ENCODE data around the gene HOXA11. TPM values are rescaled to one million over a fixed set of nuclear protein-coding genes. Genes with fewer than 3 reads are reported as not detected.

Gene HOXA11
- polyA plus RNA-seq, 1 of the 3 experiments (the other 2 are of a cell fraction) = not detected

- no peak for TF ChIP-seq ELF1 (IDR thresholded peaks at IDR 0.05)
- H4K20me1 ChIP-seq (ENCODE audit: insufficient read depth) = peaks cover 24% of the 10 kb centered on the region
- H3K27me3 ChIP-seq (ENCODE audit: insufficient read depth) = peaks cover 88% of the 10 kb centered on the region
- no peak overlapping the region for H3K27ac ChIP-seq (ENCODE audit: low read depth in 2 of 2, low read length in 1 of 2)
- H3K9ac ChIP-seq = no peak overlapping the region
- peaks cover 10% of the 10 kb centered on the region for H3F3A ChIP-seq (replicated peaks; ENCODE audit: insufficient read depth)
- no peaks in the 10 kb centered on the region for H3K79me2 ChIP-seq (ENCODE audit: insufficient read depth)
- no peaks in the 10 kb centered on the region for H3K9me2 ChIP-seq
- ChIA-PET CTCF (interaction anchor here (1.1 to 10.7 kb wide), 12 partner anchors 14 to 1340 kb away, joined by 3 to 84 read pairs (median 4); partner anchors contain the start of gene HOXA5), POLR2A (interaction anchor here (0.5 kb wide), 1 partner anchor 813 kb away, joined by 3 read pairs; no protein-coding TSS in a partner anchor)
- no peak for DNase-seq
- no peak overlapping the region; a peak in 1 of 4 replicates for H3K4me3 ChIP-seq (ENCODE audit: low read depth in 2 of 2, low read length in 1 of 2)
- H3K9me3 ChIP-seq = no peaks in the 10 kb centered on the region
- H3K4me1 ChIP-seq (ENCODE audit: control insufficient read depth in 1 of 2, insufficient read depth in 2 of 2, low read depth in 1 of 2, low read length in 1 of 2) = peaks cover 0 to 4% of the 10 kb centered on the region in 2 experiments; a peak in 1 of 4 replicates
- peak overlapping the region; percentile 30; the same call in 1 of the 2 replicates for H3K4me2 ChIP-seq
- no peak overlapping the region for H2AFZ ChIP-seq (ENCODE audit: low read depth)
- WGBS (ENCODE audit: low lambda C conversion rate) = 25% methylated on average over 32 of the region's 42 CpGs
- H3K36me3 ChIP-seq (replicated peaks in 1 of 2; ENCODE audit: control insufficient read depth in 1 of 2, insufficient read depth in 2 of 2, low read length in 1 of 2) = no peaks in the 10 kb centered on the region
These were observed 7.0 kb upstream of the HOXA11 start for GRCh38 chr7:27191833-27192545.

DNA sequence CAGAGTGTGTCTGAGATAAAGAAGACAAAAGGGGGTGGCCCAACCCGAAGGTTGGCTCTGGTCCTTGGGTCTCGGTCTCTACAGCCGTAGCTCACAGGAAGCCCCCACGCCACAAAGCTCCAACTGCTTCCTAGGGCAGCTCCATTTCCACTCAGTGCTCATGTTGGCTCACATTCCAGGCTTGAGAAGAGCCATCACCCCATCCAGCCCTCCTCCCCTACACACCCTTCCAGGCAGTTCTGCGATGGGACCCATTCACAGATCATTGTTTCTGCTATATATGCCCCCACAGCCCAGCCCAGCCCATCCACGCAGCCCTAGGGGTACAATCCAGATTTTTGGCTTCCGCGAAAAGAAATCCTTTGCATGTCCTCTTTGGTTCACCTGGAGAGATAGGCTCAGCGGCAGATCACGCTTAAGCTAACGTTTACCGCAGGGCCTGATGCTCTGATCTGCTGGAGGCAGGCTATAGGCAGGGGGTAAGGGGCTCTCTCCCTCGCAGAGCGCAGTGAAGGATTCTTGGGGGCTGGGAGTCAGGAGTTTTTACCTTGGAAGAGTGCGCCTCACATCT, 6.2 kb upstream of the HOXA11 start:
- WGBS (ENCODE audit: low lambda C conversion rate) = 33% methylated on average over 15 of the region's 15 CpGs
- Histone ChIP-seq H3K4me2 (no peak overlapping the region), H3K27ac (ENCODE audit: low read depth in 2 of 2, low read length in 1 of 2) (no peak overlapping the region), H3K4me3 (ENCODE audit: low read depth in 2 of 2, low read length in 1 of 2) (no peak overlapping the region), H4K20me1 (ENCODE audit: insufficient read depth) (peaks cover 30% of the 10 kb centered on the region), H3K79me2 (ENCODE audit: insufficient read depth) (no peaks in the 10 kb centered on the region), H3K9me3 (no peaks in the 10 kb centered on the region), H2AFZ (ENCODE audit: low read depth) (no peak overlapping the region), H3K4me1 (ENCODE audit: control insufficient read depth in 1 of 2, insufficient read depth in 2 of 2, low read depth in 1 of 2, low read length in 1 of 2) (peaks cover 0 to 4% of the 10 kb centered on the region in 2 experiments; a peak in 1 of 4 replicates), H3K9me2 (no peaks in the 10 kb centered on the region), H3K36me3 (replicated peaks in 1 of 2; ENCODE audit: control insufficient read depth in 1 of 2, insufficient read depth in 2 of 2, low read length in 1 of 2) (no peaks in the 10 kb centered on the region), H3K27me3 (ENCODE audit: insufficient read depth) (peaks cover 96% of the 10 kb centered on the region), H3K9ac (no peak overlapping the region), H3F3A (replicated peaks; ENCODE audit: insufficient read depth) (peaks cover 13% of the 10 kb centered on the region)
- DNase-seq = no peak
- ChIA-PET CTCF (interaction anchor here (0.8 to 10.7 kb wide), 16 partner anchors 9 to 1339 kb away, joined by 3 to 84 read pairs (median 9); no protein-coding TSS in a partner anchor), POLR2A (no interaction called here)
- TF ChIP-seq RFX5 (IDR thresholded peaks at IDR 0.05; ENCODE audit: low read length) (no peak), JUND (IDR thresholded peaks at IDR 0.05) (no peak), CHD2 (IDR thresholded peaks at IDR 0.05; ENCODE audit: low read length, partially characterized antibody) (no peak), FOSL2 (IDR thresholded peaks at IDR 0.05; ENCODE audit: borderline replicate concordance, low read depth) (no peak), ELF1 (IDR thresholded peaks at IDR 0.05) (no peak), TEAD4 (IDR thresholded peaks at IDR 0.05; ENCODE audit: borderline replicate concordance, insufficient read depth) (no peak), MEF2A (IDR thresholded peaks at IDR 0.05; ENCODE audit: borderline replicate concordance, low read depth) (no peak), POLR2AphosphoS5 (IDR thresholded peaks at IDR 0.05; ENCODE audit: low read depth, low read length) (no peak), MXI1 (IDR thresholded peaks at IDR 0.05; ENCODE audit: low read depth, low read length) (no peak), RAD21 (IDR thresholded peaks at IDR 0.05; ENCODE audit: low read length) (no peak), TCF12 (IDR thresholded peaks at IDR 0.05) (no peak), SIN3A (IDR thresholded peaks at IDR 0.05; ENCODE audit: borderline replicate concordance, low read depth, low read length) (no peak), YY1 (IDR thresholded peaks at IDR 0.05; ENCODE audit: low read depth) (no peak), EP300 (IDR thresholded peaks at IDR 0.05; ENCODE audit: borderline replicate concordance in 1 of 2, low read depth in 1 of 2, low read length in 1 of 2) (no peak), NFIC (IDR thresholded peaks at IDR 0.05; ENCODE audit: borderline replicate concordance) (no peak), GABPA (IDR thresholded peaks at IDR 0.05; ENCODE audit: low read depth) (no peak), FOXM1 (IDR thresholded peaks at IDR 0.05; ENCODE audit: low read depth) (no peak)
- TF ChIP-seq, protein P1, sequence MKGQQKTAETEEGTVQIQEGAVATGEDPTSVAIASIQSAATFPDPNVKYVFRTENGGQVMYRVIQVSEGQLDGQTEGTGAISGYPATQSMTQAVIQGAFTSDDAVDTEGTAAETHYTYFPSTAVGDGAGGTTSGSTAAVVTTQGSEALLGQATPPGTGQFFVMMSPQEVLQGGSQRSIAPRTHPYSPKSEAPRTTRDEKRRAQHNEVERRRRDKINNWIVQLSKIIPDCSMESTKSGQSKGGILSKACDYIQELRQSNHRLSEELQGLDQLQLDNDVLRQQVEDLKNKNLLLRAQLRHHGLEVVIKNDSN (IDR thresholded peaks at IDR 0.05; ENCODE audit: borderline replicate concordance, low read depth) = no peak
- TF ChIP-seq, protein P2, sequence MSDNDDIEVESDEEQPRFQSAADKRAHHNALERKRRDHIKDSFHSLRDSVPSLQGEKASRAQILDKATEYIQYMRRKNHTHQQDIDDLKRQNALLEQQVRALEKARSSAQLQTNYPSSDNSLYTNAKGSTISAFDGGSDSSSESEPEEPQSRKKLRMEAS (IDR thresholded peaks at IDR 0.05; ENCODE audit: low read depth) = no peak
- TF ChIP-seq, protein P3, sequence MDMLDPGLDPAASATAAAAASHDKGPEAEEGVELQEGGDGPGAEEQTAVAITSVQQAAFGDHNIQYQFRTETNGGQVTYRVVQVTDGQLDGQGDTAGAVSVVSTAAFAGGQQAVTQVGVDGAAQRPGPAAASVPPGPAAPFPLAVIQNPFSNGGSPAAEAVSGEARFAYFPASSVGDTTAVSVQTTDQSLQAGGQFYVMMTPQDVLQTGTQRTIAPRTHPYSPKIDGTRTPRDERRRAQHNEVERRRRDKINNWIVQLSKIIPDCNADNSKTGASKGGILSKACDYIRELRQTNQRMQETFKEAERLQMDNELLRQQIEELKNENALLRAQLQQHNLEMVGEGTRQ (IDR thresholded peaks at IDR 0.05; ENCODE audit: borderline replicate concordance, low read depth, low read length) = no peak
